ENCODE results near the gene VWA5B1.
"Not testable (repeated sequence)": the region's sequence is repeated elsewhere in the genome, so short reads cannot be mapped to it uniquely, and the experiment has no call there.

The VWA5B1 gene

GRCh38 chr1:20271498-20272400 is 18.9 kb upstream of the VWA5B1 start:
- peaks cover 17% of the 10 kb centered on the region for H3K27me3 Mint-ChIP-seq (ENCODE audit: low read depth)
- H3K4me3 Mint-ChIP-seq: no peak overlapping the region
- no peaks in the 10 kb centered on the region for H3K36me3 Mint-ChIP-seq (ENCODE audit: low read depth)
- H3K4me1 Mint-ChIP-seq (ENCODE audit: low read depth): no peaks in the 10 kb centered on the region
- peaks cover 5% of the 10 kb centered on the region for H3K9me3 Mint-ChIP-seq
- no peak overlapping the region for H3K27ac Mint-ChIP-seq

GRCh38 chr1:20273716-20274115 is 17.0 kb upstream of the VWA5B1 start:
- H3K36me3 Mint-ChIP-seq (ENCODE audit: low read depth); H3K4me3 Mint-ChIP-seq; H3K4me1 Mint-ChIP-seq (ENCODE audit: low read depth); H3K9me3 Mint-ChIP-seq; H3K27ac Mint-ChIP-seq: not testable (repeated sequence)
- peaks cover 18% of the 10 kb centered on the region for H3K27me3 Mint-ChIP-seq (ENCODE audit: low read depth)

GRCh38 chr1:20275319-20275925 is 15.3 kb upstream of the VWA5B1 start:
- H3K36me3 Mint-ChIP-seq (ENCODE audit: low read depth): no peaks in the 10 kb centered on the region

GRCh38 chr1:20276485-20277159 is 14.1 kb upstream of the VWA5B1 start:
- Mint-ChIP-seq H3K36me3 (ENCODE audit: low read depth) (no peaks in the 10 kb centered on the region), H3K27ac (no peak overlapping the region), H3K4me3 (no peak overlapping the region), H3K9me3 (no peaks in the 10 kb centered on the region), H3K27me3 (ENCODE audit: low read depth) (peaks cover 13% of the 10 kb centered on the region), H3K4me1 (ENCODE audit: low read depth) (no peaks in the 10 kb centered on the region)

More at GRCh38 chr1:20275319-20275925, 15.3 kb upstream of the VWA5B1 start:
- no peak overlapping the region for H3K4me3 Mint-ChIP-seq
- no peak overlapping the region for H3K27ac Mint-ChIP-seq
- H3K27me3 Mint-ChIP-seq (ENCODE audit: low read depth): peaks cover 14% of the 10 kb centered on the region
- peaks cover 5% of the 10 kb centered on the region for H3K9me3 Mint-ChIP-seq
- H3K4me1 Mint-ChIP-seq (ENCODE audit: low read depth): no peaks in the 10 kb centered on the region

GRCh38 chr1:20278692-20279130 is 12.0 kb upstream of the VWA5B1 start:
- H3K4me1 Mint-ChIP-seq (ENCODE audit: low read depth): no peaks in the 10 kb centered on the region
- H3K4me3 Mint-ChIP-seq: no peak overlapping the region
- H3K9me3 Mint-ChIP-seq: no peaks in the 10 kb centered on the region
- H3K27me3 Mint-ChIP-seq (ENCODE audit: low read depth): peaks cover 18% of the 10 kb centered on the region
- H3K27ac Mint-ChIP-seq: no peak overlapping the region
- H3K36me3 Mint-ChIP-seq (ENCODE audit: low read depth): no peaks in the 10 kb centered on the region

- no peaks in the 10 kb centered on the region for H3K36me3 Mint-ChIP-seq (ENCODE audit: low read depth)
- H3K4me1 Mint-ChIP-seq (ENCODE audit: low read depth): no peaks in the 10 kb centered on the region
- H3K27ac Mint-ChIP-seq: no peak overlapping the region
- H3K27me3 Mint-ChIP-seq (ENCODE audit: low read depth): peaks cover 18% of the 10 kb centered on the region
- H3K9me3 Mint-ChIP-seq: no peaks in the 10 kb centered on the region
- no peak overlapping the region for H3K4me3 Mint-ChIP-seq
Measured at GRCh38 chr1:20279509-20279908, 11.2 kb upstream of the VWA5B1 start.

- Mint-ChIP-seq H3K27ac (no peak overlapping the region), H3K4me1 (ENCODE audit: low read depth) (no peaks in the 10 kb centered on the region), H3K36me3 (ENCODE audit: low read depth) (no peaks in the 10 kb centered on the region), H3K9me3 (no peaks in the 10 kb centered on the region), H3K4me3 (no peak overlapping the region), H3K27me3 (ENCODE audit: low read depth) (peaks cover 22% of the 10 kb centered on the region)
Measured at GRCh38 chr1:20280341-20280740, 10.3 kb upstream of the VWA5B1 start.

- no peak overlapping the region for H3K4me3 Mint-ChIP-seq
- H3K27ac Mint-ChIP-seq: no peak overlapping the region
- H3K9me3 Mint-ChIP-seq: no peaks in the 10 kb centered on the region
- peaks cover 24% of the 10 kb centered on the region for H3K27me3 Mint-ChIP-seq (ENCODE audit: low read depth)
- no peaks in the 10 kb centered on the region for H3K36me3 Mint-ChIP-seq (ENCODE audit: low read depth)
- H3K4me1 Mint-ChIP-seq (ENCODE audit: low read depth): no peaks in the 10 kb centered on the region
Measured at GRCh38 chr1:20280906-20281305, 9.8 kb upstream of the VWA5B1 start.

- no peaks in the 10 kb centered on the region for H3K36me3 Mint-ChIP-seq (ENCODE audit: low read depth)
- H3K9me3 Mint-ChIP-seq: no peaks in the 10 kb centered on the region
- no peak overlapping the region for H3K4me3 Mint-ChIP-seq
- H3K4me1 Mint-ChIP-seq (ENCODE audit: low read depth): no peaks in the 10 kb centered on the region
- H3K27me3 Mint-ChIP-seq (ENCODE audit: low read depth): peaks cover 28% of the 10 kb centered on the region
- H3K27ac Mint-ChIP-seq: no peak overlapping the region
Measured at GRCh38 chr1:20281801-20282200, 8.9 kb upstream of the VWA5B1 start.

GRCh38 chr1:20282533-20282932 is 8.1 kb upstream of the VWA5B1 start:
- H3K27ac Mint-ChIP-seq: no peak overlapping the region
- H3K4me1 Mint-ChIP-seq (ENCODE audit: low read depth): no peaks in the 10 kb centered on the region
- no peaks in the 10 kb centered on the region for H3K36me3 Mint-ChIP-seq (ENCODE audit: low read depth)
- no peaks in the 10 kb centered on the region for H3K9me3 Mint-ChIP-seq
- peaks cover 31% of the 10 kb centered on the region for H3K27me3 Mint-ChIP-seq (ENCODE audit: low read depth)
- no peak overlapping the region for H3K4me3 Mint-ChIP-seq

GRCh38 chr1:20284046-20284445 is 6.6 kb upstream of the VWA5B1 start:
- Mint-ChIP-seq H3K4me1 (ENCODE audit: low read depth) (no peaks in the 10 kb centered on the region), H3K9me3 (no peaks in the 10 kb centered on the region), H3K27ac (no peak overlapping the region), H3K27me3 (ENCODE audit: low read depth) (peaks cover 31% of the 10 kb centered on the region), H3K36me3 (ENCODE audit: low read depth) (no peaks in the 10 kb centered on the region), H3K4me3 (no peak overlapping the region)

GRCh38 chr1:20284625-20285024 is 6.0 kb upstream of the VWA5B1 start:
- Mint-ChIP-seq H3K4me3 (no peak overlapping the region), H3K36me3 (ENCODE audit: low read depth) (no peaks in the 10 kb centered on the region), H3K9me3 (no peaks in the 10 kb centered on the region), H3K27ac (no peak overlapping the region), H3K27me3 (ENCODE audit: low read depth) (peaks cover 37% of the 10 kb centered on the region), H3K4me1 (ENCODE audit: low read depth) (no peaks in the 10 kb centered on the region)

GRCh38 chr1:20285510-20285909 is 5.2 kb upstream of the VWA5B1 start:
- peaks cover 43% of the 10 kb centered on the region for H3K27me3 Mint-ChIP-seq (ENCODE audit: low read depth)
- no peaks in the 10 kb centered on the region for H3K9me3 Mint-ChIP-seq

GRCh38 chr1:20287696-20288095 is 3.0 kb upstream of the VWA5B1 start:
- not testable (repeated sequence) for H3K4me3 Mint-ChIP-seq; H3K36me3 Mint-ChIP-seq (ENCODE audit: low read depth); H3K4me1 Mint-ChIP-seq (ENCODE audit: low read depth); H3K27ac Mint-ChIP-seq; H3K9me3 Mint-ChIP-seq
- peaks cover 56% of the 10 kb centered on the region for H3K27me3 Mint-ChIP-seq (ENCODE audit: low read depth)

More at GRCh38 chr1:20285510-20285909, 5.2 kb upstream of the VWA5B1 start:
- Mint-ChIP-seq H3K4me3 (no peak overlapping the region), H3K4me1 (ENCODE audit: low read depth) (no peaks in the 10 kb centered on the region), H3K36me3 (ENCODE audit: low read depth) (no peaks in the 10 kb centered on the region), H3K27ac (no peak overlapping the region)

- Mint-ChIP-seq H3K4me1 (ENCODE audit: low read depth) (peaks cover 5% of the 10 kb centered on the region), H3K27ac (no peak overlapping the region), H3K27me3 (ENCODE audit: low read depth) (peaks cover 48% of the 10 kb centered on the region), H3K9me3 (no peaks in the 10 kb centered on the region), H3K36me3 (ENCODE audit: low read depth) (no peaks in the 10 kb centered on the region), H3K4me3 (no peak overlapping the region)
Measured at GRCh38 chr1:20291645-20292084, 990 bp downstream of the VWA5B1 start.

Data from T-helper 1 cell treated with Interleukin-12 subunit alpha and Interleukin-12 subunit beta and Interleukin-4 antibody, amounts not matched to agents 30 μg/mL and 1 μg/mL, for 36 hours (primary cell).